Panc1 (cell line): ENCODE results near the gene LSM5. TPM values are rescaled to one million over a fixed set of nuclear protein-coding genes. Genes with fewer than 3 reads are reported as not detected.

ENCODE experiments used
- ATAC-seq: fragments of 200-7000 bp; cut with Tn5 transposase; 2 replicates; pipeline ENCODE4 v1.9.1; 2020; ENCODE audit warnings: mild to moderate bottlenecking, moderate library complexity
- BruUV-seq: library from RNA; stranded (reverse); fragments of 400-500 nt; replicated peaks from 2 replicates; lab custom pipeline; 2021; lab: Mats Ljungman, UMichigan
- CTCF ChIA-PET: fragments of 300-600 bp; sonication (Branson Sonifier 250); formaldehyde crosslinking; loops from one replicate; lab custom pipeline; 2022; ENCODE audit warnings: antibody characterized with exemption; lab: Charles Lee
- POLR2A ChIA-PET: fragments of 300-600 bp; sonication (Branson Sonifier 250); formaldehyde crosslinking; loops from one replicate; lab custom pipeline; 2022; ENCODE audit warnings: antibody characterized with exemption; lab: Charles Lee
- DNase-seq: peaks from one replicate; pipeline ENCODE4 v3.0.0-alpha.2; 2010; ENCODE audit warnings: low read depth, low spot score
- H3K27ac ChIP-seq: 2 replicates; pipeline ENCODE4 v1.5.1; 2011; ENCODE audit warnings: mild to moderate bottlenecking, low read length, inconsistent platforms
- H3K27me3 ChIP-seq: fragments of 200-500 bp; sonication (Bioruptor generic); 2 replicates; pipeline ENCODE4 v1.6.0; 2014; ENCODE audit warnings: low read length, inconsistent platforms; ENCODE audit not compliant: control insufficient read depth, insufficient read depth
- H3K36me3 ChIP-seq: fragments of 200-500 bp; sonication (Bioruptor generic); 2 replicates; pipeline ENCODE4 v1.5.1; 2014; ENCODE audit warnings: inconsistent platforms, mild to moderate bottlenecking, low read length, moderate library complexity; ENCODE audit not compliant: control insufficient read depth, insufficient read depth
- H3K4me1 ChIP-seq: 2 replicates; pipeline ENCODE4 v1.5.1; 2011; ENCODE audit warnings: inconsistent platforms, mild to moderate bottlenecking, low read length, moderate library complexity; ENCODE audit not compliant: control insufficient read depth, insufficient read depth
- H3K4me3 ChIP-seq, 2 experiments: 2 replicates each; pipeline ENCODE4 v1.5.1; 2011 to 2012; ENCODE audit warnings: low read depth in 2 of 2, low read length in 2 of 2, mild to moderate bottlenecking in 2 of 2, inconsistent platforms in 1 of 2, moderate library complexity in 1 of 2
- H3K9me3 ChIP-seq: fragments of 200-500 bp; sonication (Bioruptor generic); 2 replicates; pipeline ENCODE4 v1.5.1; 2014; ENCODE audit warnings: low read depth, mild to moderate bottlenecking, inconsistent platforms, low read length, moderate library complexity; ENCODE audit not compliant: control insufficient read depth, insufficient read depth
- POLR2AphosphoS5 ChIP-seq: IDR thresholded peaks from 2 replicates; pipeline ENCODE4 v1.6.1; 2012; ENCODE audit warnings: mild to moderate bottlenecking, low read depth, low read length, moderate library complexity
- SIN3A ChIP-seq: IDR thresholded peaks from 2 replicates; pipeline ENCODE4 v1.6.1; 2012; ENCODE audit warnings: low read depth, mild to moderate bottlenecking, low read length, moderate library complexity, borderline replicate concordance; ENCODE audit not compliant: insufficient read depth
- TCF7L2 ChIP-seq: IDR thresholded peaks from 2 replicates; pipeline ENCODE4 v1.6.1; 2011; ENCODE audit warnings: mild to moderate bottlenecking, low read depth, low read length, inconsistent platforms
- in situ Hi-C: cut with HindIII; loops from 2 replicates; pipeline ENCODE4 v1.10.0; 2016; ENCODE audit warnings: low sequenced_read_pairs, low pct_unique_long_range_greater_than_20kb
- intact Hi-C: fragments of 100-400 bp; cut with micrococcal nuclease; formaldehyde crosslinking; loops from one replicate; pipeline ENCODE4 v1.10.0; 2022; ENCODE audit not compliant: unreplicated experiment
- total RNA-seq: library from RNA; stranded (reverse); gene quantifications from one replicate; pipeline ENCODE4 v1.2.1, GENCODE V29; 2021; ENCODE audit not compliant: unreplicated experiment
- TF ChIP-seq, protein P1 (sequence below), 2 experiments: IDR thresholded peaks; 2 replicates each; pipeline ENCODE4 v1.6.1; 2011 to 2012; ENCODE audit warnings: low read depth in 2 of 2, control low read depth in 1 of 2, low read length in 1 of 2, mild to moderate bottlenecking in 1 of 2, moderate library complexity in 1 of 2; ENCODE audit not compliant: insufficient read depth in 1 of 2
- TF ChIP-seq, protein P2 (sequence below): fragments of 450-650 bp; IDR thresholded peaks from 2 replicates; pipeline ENCODE4 v1.5.1; 2017; ENCODE audit warnings: mild to moderate bottlenecking

LSM5 gene
- total RNA-seq, 1 experiment from 2014 or later: 109 TPM

DNA sequence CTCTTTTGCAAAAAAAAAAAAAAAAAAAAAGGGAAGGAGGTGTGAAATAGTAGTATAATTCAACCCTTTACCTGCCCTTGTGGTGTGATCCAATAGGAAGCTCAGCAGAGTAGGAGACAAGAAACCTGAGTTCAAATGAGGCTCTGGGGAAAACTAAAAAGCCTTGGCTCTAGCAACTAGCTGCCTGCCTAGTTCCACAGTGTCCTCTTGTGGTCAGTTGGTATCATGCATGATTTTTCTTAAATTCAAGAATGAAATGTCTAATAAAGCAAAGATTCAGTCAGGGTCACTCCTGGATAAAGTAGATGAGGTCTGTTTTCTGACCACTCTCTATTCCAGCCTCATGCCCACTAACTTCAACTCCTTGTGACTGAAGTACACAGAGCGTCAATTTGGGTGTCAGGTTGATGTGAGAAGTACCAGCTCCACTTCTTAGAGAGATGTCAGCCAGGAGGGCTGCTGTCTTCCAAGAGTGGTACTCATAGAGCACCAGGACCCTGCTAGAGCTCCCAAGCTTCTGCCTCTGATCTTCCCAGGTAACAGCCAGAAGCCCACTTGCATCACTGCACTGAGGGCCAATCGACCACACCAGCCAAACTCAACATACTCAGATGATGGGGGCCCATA lies 10.5 kb downstream of the LSM5 start:
- Histone ChIP-seq H3K4me1 (no peaks in the 10 kb centered on the region; the same call in 1 of the 2 replicates), H3K27ac (no peak overlapping the region), H3K4me3 (no peak overlapping the region), H3K27me3 (no peaks in the 10 kb centered on the region; the same call in 1 of the 2 replicates), H3K36me3 (no peaks in the 10 kb centered on the region), H3K9me3 (no peaks in the 10 kb centered on the region)
- no peak for DNase-seq
- ChIA-PET CTCF (interaction anchor here (1.3 to 1.6 kb wide), 2 partner anchors 9 to 269 kb away, joined by 3 to 12 read pairs; no protein-coding TSS in a partner anchor), POLR2A (interaction anchor here (0.7 kb wide), 1 partner anchor 52 kb away, joined by 23 read pairs; no protein-coding TSS in a partner anchor)
- ATAC-seq: peak; percentile 49; the same call in 1 of the 2 replicates
- intact Hi-C loops: loop anchor here (1.0 to 5.0 kb wide), 3 partner anchors 132 to 735 kb away; no protein-coding TSS in a partner anchor
- TF ChIP-seq, protein P1, sequence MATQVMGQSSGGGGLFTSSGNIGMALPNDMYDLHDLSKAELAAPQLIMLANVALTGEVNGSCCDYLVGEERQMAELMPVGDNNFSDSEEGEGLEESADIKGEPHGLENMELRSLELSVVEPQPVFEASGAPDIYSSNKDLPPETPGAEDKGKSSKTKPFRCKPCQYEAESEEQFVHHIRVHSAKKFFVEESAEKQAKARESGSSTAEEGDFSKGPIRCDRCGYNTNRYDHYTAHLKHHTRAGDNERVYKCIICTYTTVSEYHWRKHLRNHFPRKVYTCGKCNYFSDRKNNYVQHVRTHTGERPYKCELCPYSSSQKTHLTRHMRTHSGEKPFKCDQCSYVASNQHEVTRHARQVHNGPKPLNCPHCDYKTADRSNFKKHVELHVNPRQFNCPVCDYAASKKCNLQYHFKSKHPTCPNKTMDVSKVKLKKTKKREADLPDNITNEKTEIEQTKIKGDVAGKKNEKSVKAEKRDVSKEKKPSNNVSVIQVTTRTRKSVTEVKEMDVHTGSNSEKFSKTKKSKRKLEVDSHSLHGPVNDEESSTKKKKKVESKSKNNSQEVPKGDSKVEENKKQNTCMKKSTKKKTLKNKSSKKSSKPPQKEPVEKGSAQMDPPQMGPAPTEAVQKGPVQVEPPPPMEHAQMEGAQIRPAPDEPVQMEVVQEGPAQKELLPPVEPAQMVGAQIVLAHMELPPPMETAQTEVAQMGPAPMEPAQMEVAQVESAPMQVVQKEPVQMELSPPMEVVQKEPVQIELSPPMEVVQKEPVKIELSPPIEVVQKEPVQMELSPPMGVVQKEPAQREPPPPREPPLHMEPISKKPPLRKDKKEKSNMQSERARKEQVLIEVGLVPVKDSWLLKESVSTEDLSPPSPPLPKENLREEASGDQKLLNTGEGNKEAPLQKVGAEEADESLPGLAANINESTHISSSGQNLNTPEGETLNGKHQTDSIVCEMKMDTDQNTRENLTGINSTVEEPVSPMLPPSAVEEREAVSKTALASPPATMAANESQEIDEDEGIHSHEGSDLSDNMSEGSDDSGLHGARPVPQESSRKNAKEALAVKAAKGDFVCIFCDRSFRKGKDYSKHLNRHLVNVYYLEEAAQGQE (IDR thresholded peaks at IDR 0.05; ENCODE audit: insufficient read depth in 1 of 2, low read depth in 2 of 2, low read length in 1 of 2): no peak
- no peak for TF ChIP-seq SIN3A
- TF ChIP-seq, protein P2, sequence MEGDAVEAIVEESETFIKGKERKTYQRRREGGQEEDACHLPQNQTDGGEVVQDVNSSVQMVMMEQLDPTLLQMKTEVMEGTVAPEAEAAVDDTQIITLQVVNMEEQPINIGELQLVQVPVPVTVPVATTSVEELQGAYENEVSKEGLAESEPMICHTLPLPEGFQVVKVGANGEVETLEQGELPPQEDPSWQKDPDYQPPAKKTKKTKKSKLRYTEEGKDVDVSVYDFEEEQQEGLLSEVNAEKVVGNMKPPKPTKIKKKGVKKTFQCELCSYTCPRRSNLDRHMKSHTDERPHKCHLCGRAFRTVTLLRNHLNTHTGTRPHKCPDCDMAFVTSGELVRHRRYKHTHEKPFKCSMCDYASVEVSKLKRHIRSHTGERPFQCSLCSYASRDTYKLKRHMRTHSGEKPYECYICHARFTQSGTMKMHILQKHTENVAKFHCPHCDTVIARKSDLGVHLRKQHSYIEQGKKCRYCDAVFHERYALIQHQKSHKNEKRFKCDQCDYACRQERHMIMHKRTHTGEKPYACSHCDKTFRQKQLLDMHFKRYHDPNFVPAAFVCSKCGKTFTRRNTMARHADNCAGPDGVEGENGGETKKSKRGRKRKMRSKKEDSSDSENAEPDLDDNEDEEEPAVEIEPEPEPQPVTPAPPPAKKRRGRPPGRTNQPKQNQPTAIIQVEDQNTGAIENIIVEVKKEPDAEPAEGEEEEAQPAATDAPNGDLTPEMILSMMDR: peak; percentile 99
- in situ Hi-C loops: no loop called here
- no TSS peak for BruUV-seq

DNA sequence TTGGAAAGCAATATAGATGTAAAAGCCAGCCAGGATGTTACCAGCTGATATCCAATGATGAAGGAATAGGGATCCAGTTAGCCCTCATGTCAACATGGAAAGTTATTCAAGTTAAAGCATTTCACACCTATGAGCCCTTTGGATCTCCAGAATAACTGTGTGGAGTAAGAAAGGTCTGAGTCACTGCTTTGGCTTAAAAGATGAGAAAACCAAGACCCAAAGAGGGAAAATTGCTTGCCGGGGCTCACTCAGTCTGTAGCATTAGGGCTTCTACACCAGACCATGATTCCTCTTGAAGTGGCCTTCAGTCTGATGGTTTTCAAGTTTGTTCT lies 12.6 kb downstream of the LSM5 start:
- Histone ChIP-seq H3K27me3 (no peaks in the 10 kb centered on the region; the same call in 1 of the 2 replicates), H3K27ac (no peak overlapping the region), H3K9me3 (no peaks in the 10 kb centered on the region), H3K4me1 (no peaks in the 10 kb centered on the region; the same call in 1 of the 2 replicates), H3K4me3 (no peak overlapping the region), H3K36me3 (no peaks in the 10 kb centered on the region)
- ChIA-PET CTCF (no interaction called here), POLR2A (no interaction called here)
- no TSS peak for BruUV-seq
- ATAC-seq (no peak), DNase-seq (no peak)
- in situ Hi-C loops: no loop called here
- TF ChIP-seq, protein P1 (IDR thresholded peaks at IDR 0.05; ENCODE audit: insufficient read depth in 1 of 2, low read depth in 2 of 2, low read length in 1 of 2): no peak
- no peak for TF ChIP-seq SIN3A
- TF ChIP-seq, protein P2: no peak
- TF ChIP-seq TCF7L2: no peak
- TF ChIP-seq POLR2AphosphoS5: no peak
- intact Hi-C loops: loop anchor here (5.0 kb wide), 1 partner anchor 130 kb away; no protein-coding TSS in a partner anchor
